Measurements from ENCODE around the gene GFI1. TPM values are rescaled to one million over a fixed set of nuclear protein-coding genes. Genes with fewer than 3 reads are reported as not detected.

The GFI1 gene
- total and polyA plus RNA-seq, 2 of the 13 experiments (the other 11 are each of a cell fraction or from before 2014, with no cell fraction given): 10.3 to 10.5 TPM

DNA sequence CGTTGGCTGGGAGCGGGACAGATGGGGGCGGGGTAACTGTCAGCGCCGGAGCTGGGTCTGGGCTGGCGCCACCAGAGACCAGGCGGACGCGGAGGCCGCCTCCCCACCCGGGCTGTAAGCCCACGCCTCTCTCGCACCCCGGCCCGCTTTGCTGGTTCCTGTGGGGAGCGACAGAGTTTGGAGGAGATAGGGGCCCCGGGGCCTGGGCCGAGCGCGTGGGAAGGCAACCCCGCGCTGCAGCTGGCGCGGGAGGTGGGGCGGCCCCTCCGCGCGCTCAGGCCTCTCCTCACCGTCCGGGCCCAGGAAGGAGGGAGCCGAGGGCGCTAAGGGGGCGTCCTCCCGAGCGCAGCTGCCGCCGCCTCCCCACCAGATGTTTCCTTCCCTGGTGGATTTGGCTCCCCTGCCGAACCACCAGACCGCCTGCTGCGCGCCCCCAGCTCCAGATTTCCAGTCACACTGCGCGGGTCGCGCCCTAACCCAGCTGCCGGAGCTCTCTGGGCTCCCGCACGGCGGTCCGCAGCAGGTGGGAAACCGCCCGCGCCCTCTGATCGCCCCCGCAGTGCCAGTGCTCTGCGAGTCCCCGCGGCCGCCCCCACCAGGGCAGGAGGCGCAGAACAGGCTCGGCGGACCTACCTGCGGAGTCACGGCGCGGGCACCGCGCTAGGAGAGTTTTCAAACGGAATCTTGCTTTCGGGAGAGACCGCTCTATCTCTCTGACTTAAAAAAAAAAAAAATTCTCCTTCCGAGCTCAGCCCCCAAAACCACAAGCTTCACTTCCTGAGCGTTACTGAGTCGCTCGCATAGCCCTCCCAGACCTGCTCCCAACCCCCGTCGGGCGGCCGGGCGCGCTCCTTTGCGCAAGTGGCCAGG is 1.1 kb downstream of the GFI1 start (continued):
- TF ChIP-seq, protein P1, sequence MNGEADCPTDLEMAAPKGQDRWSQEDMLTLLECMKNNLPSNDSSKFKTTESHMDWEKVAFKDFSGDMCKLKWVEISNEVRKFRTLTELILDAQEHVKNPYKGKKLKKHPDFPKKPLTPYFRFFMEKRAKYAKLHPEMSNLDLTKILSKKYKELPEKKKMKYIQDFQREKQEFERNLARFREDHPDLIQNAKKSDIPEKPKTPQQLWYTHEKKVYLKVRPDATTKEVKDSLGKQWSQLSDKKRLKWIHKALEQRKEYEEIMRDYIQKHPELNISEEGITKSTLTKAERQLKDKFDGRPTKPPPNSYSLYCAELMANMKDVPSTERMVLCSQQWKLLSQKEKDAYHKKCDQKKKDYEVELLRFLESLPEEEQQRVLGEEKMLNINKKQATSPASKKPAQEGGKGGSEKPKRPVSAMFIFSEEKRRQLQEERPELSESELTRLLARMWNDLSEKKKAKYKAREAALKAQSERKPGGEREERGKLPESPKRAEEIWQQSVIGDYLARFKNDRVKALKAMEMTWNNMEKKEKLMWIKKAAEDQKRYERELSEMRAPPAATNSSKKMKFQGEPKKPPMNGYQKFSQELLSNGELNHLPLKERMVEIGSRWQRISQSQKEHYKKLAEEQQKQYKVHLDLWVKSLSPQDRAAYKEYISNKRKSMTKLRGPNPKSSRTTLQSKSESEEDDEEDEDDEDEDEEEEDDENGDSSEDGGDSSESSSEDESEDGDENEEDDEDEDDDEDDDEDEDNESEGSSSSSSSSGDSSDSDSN (CRISPR knock-in tag; IDR thresholded peaks at IDR 0.05): peak; percentile 50; the same call in 1 of the 2 replicates
- TF ChIP-seq SRSF4 (IDR thresholded peaks at IDR 0.05; ENCODE audit: low read depth, low read length, poor library complexity, severe bottlenecking) (no peak), ZNF670 (CRISPR knock-in tag; IDR thresholded peaks at IDR 0.05; ENCODE audit: borderline replicate concordance) (0 out of 2 replicates have a peak, but pooled peaks have one; percentile 59), ZNF446 (CRISPR knock-in tag; IDR thresholded peaks at IDR 0.05) (0 out of 2 replicates have a peak, but pooled peaks have one; percentile 38), EP300 (IDR thresholded peaks at IDR 0.05; ENCODE audit: low read depth in 2 of 2, low read length in 2 of 2) (no peak), EP300 (CRISPR knock-in tag; IDR thresholded peaks at IDR 0.05; ENCODE audit: borderline replicate concordance) (no peak), HOXA9 (CRISPR knock-in tag; IDR thresholded peaks at IDR 0.05; ENCODE audit: borderline replicate concordance) (no peak), ZNF274 (CRISPR knock-in tag; IDR thresholded peaks at IDR 0.05) (no peak; the same call in 1 of the 2 replicates), ZBTB49 (CRISPR knock-in tag; IDR thresholded peaks at IDR 0.05; ENCODE audit: borderline replicate concordance) (no peak), RBFOX2 (IDR thresholded peaks at IDR 0.05; ENCODE audit: low read depth, low read length) (peak; percentile 95), FOXK1 (CRISPR knock-in tag; IDR thresholded peaks at IDR 0.05; ENCODE audit: borderline replicate concordance, low read depth) (0 out of 2 replicates have a peak, but pooled peaks have one; percentile 17), JARID2 (CRISPR knock-in tag; IDR thresholded peaks at IDR 0.05; ENCODE audit: insufficient replicate concordance) (no peak), RNF2 (conservative IDR thresholded peaks at IDR 0.05; ENCODE audit: low read depth) (no peak; the same call in 1 of the 2 replicates), MEIS1 (CRISPR knock-in tag; IDR thresholded peaks at IDR 0.05; ENCODE audit: borderline replicate concordance) (0 out of 2 replicates have a peak, but pooled peaks have one; percentile 39), TFAP4 (IDR thresholded peaks at IDR 0.05; ENCODE audit: borderline replicate concordance, low read depth) (no peak; the same call in 1 of the 2 replicates), RELA (CRISPR knock-in tag; IDR thresholded peaks at IDR 0.05) (no peak), KAT7 (CRISPR knock-in tag; IDR thresholded peaks at IDR 0.05; ENCODE audit: borderline replicate concordance) (no peak)
- TF ChIP-seq, protein P2, sequence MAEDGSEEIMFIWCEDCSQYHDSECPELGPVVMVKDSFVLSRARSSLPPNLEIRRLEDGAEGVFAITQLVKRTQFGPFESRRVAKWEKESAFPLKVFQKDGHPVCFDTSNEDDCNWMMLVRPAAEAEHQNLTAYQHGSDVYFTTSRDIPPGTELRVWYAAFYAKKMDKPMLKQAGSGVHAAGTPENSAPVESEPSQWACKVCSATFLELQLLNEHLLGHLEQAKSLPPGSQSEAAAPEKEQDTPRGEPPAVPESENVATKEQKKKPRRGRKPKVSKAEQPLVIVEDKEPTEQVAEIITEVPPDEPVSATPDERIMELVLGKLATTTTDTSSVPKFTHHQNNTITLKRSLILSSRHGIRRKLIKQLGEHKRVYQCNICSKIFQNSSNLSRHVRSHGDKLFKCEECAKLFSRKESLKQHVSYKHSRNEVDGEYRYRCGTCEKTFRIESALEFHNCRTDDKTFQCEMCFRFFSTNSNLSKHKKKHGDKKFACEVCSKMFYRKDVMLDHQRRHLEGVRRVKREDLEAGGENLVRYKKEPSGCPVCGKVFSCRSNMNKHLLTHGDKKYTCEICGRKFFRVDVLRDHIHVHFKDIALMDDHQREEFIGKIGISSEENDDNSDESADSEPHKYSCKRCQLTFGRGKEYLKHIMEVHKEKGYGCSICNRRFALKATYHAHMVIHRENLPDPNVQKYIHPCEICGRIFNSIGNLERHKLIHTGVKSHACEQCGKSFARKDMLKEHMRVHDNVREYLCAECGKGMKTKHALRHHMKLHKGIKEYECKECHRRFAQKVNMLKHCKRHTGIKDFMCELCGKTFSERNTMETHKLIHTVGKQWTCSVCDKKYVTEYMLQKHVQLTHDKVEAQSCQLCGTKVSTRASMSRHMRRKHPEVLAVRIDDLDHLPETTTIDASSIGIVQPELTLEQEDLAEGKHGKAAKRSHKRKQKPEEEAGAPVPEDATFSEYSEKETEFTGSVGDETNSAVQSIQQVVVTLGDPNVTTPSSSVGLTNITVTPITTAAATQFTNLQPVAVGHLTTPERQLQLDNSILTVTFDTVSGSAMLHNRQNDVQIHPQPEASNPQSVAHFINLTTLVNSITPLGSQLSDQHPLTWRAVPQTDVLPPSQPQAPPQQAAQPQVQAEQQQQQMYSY (CRISPR knock-in tag; IDR thresholded peaks at IDR 0.05): no peak

Measured in HepG2 (cell line).